HepG2 (cell line): ENCODE measurements around the gene CA7. TPM values are rescaled to one million over a fixed set of nuclear protein-coding genes. Genes with fewer than 3 reads are reported as not detected.

Experiments used
- ATF7-NPFF ChIP-seq: sonication (generic); formaldehyde crosslinking; IDR thresholded peaks from 2 replicates; pipeline ENCODE4 v1.8.1; 2023; ENCODE audit warnings: mild to moderate bottlenecking, low read depth, missing genetic modification reagents, moderate library complexity
- FOXA1 ChIP-seq, 2 experiments: fragments of 450-650 bp in 1 of 2; sonication (generic) in 1 of 2; formaldehyde crosslinking in 1 of 2; IDR thresholded peaks; 2 replicates each; pipeline versions ENCODE4 v1.4.0 to v1.6.1; 2016 to 2020; ENCODE audit warnings: missing genetic modification reagents in 1 of 2
- GATA4 ChIP-seq: sonication (generic); IDR thresholded peaks from 2 replicates; pipeline ENCODE4 v1.6.1; 2016; ENCODE audit warnings: antibody characterized with exemption, low read depth, borderline replicate concordance
- HNF4G ChIP-seq, 2 experiments: sonication (generic) in 1 of 2; formaldehyde crosslinking in 1 of 2; IDR thresholded peaks; 2 replicates each; pipeline versions ENCODE4 v1.4.0 to v1.6.1; 2011 to 2020; ENCODE audit warnings: borderline replicate concordance in 2 of 2, low read depth in 2 of 2, mild to moderate bottlenecking in 2 of 2, low read length in 1 of 2, missing genetic modification reagents in 1 of 2, moderate library complexity in 1 of 2
- ISL2 ChIP-seq: sonication (generic); formaldehyde crosslinking; IDR thresholded peaks from 2 replicates; pipeline ENCODE4 v1.5.0; 2020; ENCODE audit warnings: missing genetic modification reagents
- MAFF ChIP-seq: IDR thresholded peaks from 2 replicates; pipeline ENCODE4 v1.6.1; 2011; ENCODE audit warnings: low read depth, low read length, improper control_type of control experiment
- NFE2L1 ChIP-seq: sonication (generic); formaldehyde crosslinking; IDR thresholded peaks from 2 replicates; pipeline ENCODE4 v1.4.0; 2020; ENCODE audit warnings: missing genetic modification reagents, mild to moderate bottlenecking, borderline replicate concordance
- PAX8 ChIP-seq: sonication (generic); formaldehyde crosslinking; IDR thresholded peaks from 2 replicates; pipeline ENCODE4 v1.8.0; 2022; ENCODE audit warnings: mild to moderate bottlenecking, missing genetic modification reagents, borderline replicate concordance
- RFXAP ChIP-seq: sonication (generic); formaldehyde crosslinking; IDR thresholded peaks from 2 replicates; pipeline ENCODE4 v1.4.0; 2020; ENCODE audit warnings: missing genetic modification reagents, borderline replicate concordance
- SMC3 ChIP-seq: IDR thresholded peaks from 2 replicates; pipeline ENCODE4 v1.6.1; 2011; ENCODE audit warnings: low read length, improper control_type of control experiment
- SRY ChIP-seq: sonication (generic); formaldehyde crosslinking; IDR thresholded peaks from 2 replicates; pipeline ENCODE4 v1.8.0; 2022; ENCODE audit warnings: mild to moderate bottlenecking, missing genetic modification reagents
- TCF12 ChIP-seq, 2 experiments: fragments of 450-650 bp in 1 of 2; sonication (generic) in 1 of 2; formaldehyde crosslinking in 1 of 2; IDR thresholded peaks; 2 replicates each; pipeline versions ENCODE4 v1.6.1 to v1.8.0; 2017 to 2022; ENCODE audit warnings: antibody characterized with exemption in 1 of 2, mild to moderate bottlenecking in 1 of 2, missing genetic modification reagents in 1 of 2, moderate library complexity in 1 of 2
- THAP7 ChIP-seq: sonication (generic); formaldehyde crosslinking; IDR thresholded peaks from 2 replicates; pipeline ENCODE4 v1.8.1; 2023; ENCODE audit warnings: mild to moderate bottlenecking, missing genetic modification reagents
- THAP9 ChIP-seq: sonication (generic); formaldehyde crosslinking; IDR thresholded peaks from 2 replicates; pipeline ENCODE4; 2020; ENCODE audit warnings: missing genetic modification reagents, mild to moderate bottlenecking, borderline replicate concordance
- ZFP1 ChIP-seq: IDR thresholded peaks from 2 replicates; pipeline ENCODE4 v1.6.1; 2016
- ZHX1 ChIP-seq: sonication (generic); formaldehyde crosslinking; IDR thresholded peaks from 2 replicates; pipeline ENCODE4 v1.8.1; 2022; ENCODE audit warnings: low read depth, mild to moderate bottlenecking, missing genetic modification reagents
- ZNF121 ChIP-seq: sonication (generic); formaldehyde crosslinking; IDR thresholded peaks from 2 replicates; pipeline ENCODE4 v1.5.0; 2020; ENCODE audit warnings: mild to moderate bottlenecking, missing genetic modification reagents
- ZNF264 ChIP-seq: sonication (generic); formaldehyde crosslinking; IDR thresholded peaks from 2 replicates; pipeline ENCODE4 v1.4.0; 2020; ENCODE audit warnings: missing genetic modification reagents
- ZNF510 ChIP-seq: sonication (generic); formaldehyde crosslinking; IDR thresholded peaks from 2 replicates; pipeline ENCODE4 v1.4.0; 2020; ENCODE audit warnings: low read depth, mild to moderate bottlenecking, missing genetic modification reagents
- ZNF704 ChIP-seq: sonication (generic); formaldehyde crosslinking; IDR thresholded peaks from 2 replicates; pipeline ENCODE4 v1.8.1; 2023; ENCODE audit warnings: mild to moderate bottlenecking, inconsistent platforms, moderate library complexity, missing genetic modification reagents, borderline replicate concordance
- polyA plus RNA-seq, 8 experiments: library from polyadenylated mRNA; depleted of rRNA in 3 of 8; stranded (reverse) in 7 of 8; unstranded in 1 of 8; fragments of >200 nt; fragmentation: Illumina TruSeq in 4 of 8; extraction: Trizol in 4 of 8; gene quantifications; 2 replicates each; pipeline versions ENCODE4 v1.2.1 to v1.2.3, GENCODE V29; 2011 to 2016; ENCODE audit warnings: low read depth in 4 of 8, missing spikeins in 1 of 8, mixed read lengths in 1 of 8; ENCODE audit not compliant: insufficient read depth in 1 of 8
- total RNA-seq, 5 experiments: library from RNA; depleted of rRNA; stranded (reverse); fragments of >200 nt; fragmentation: Illumina TruSeq; extraction: Trizol; gene quantifications; 2 replicates each; pipeline ENCODE4 v1.2.3, GENCODE V29; 2016; ENCODE audit warnings: low read depth in 1 of 5

The CA7 gene
- total and polyA plus RNA-seq, 2 of the 13 experiments (the other 11 are each of a cell fraction or from before 2014, with no cell fraction given): not detected

- TF ChIP-seq ZNF704 (CRISPR knock-in tag) (0 out of 2 replicates have a peak, but pooled peaks have one; percentile 16), SRY (CRISPR knock-in tag) (no peak), ZNF264 (CRISPR knock-in tag) (no peak), HNF4G (IDR thresholded peaks at IDR 0.05; ENCODE audit: borderline replicate concordance, low read depth, low read length) (no peak), HNF4G (CRISPR knock-in tag; IDR thresholded peaks at IDR 0.05; ENCODE audit: borderline replicate concordance, low read depth) (0 out of 2 replicates have a peak, but pooled peaks have one; percentile 33), FOXA1 (IDR thresholded peaks at IDR 0.05) (no peak), FOXA1 (CRISPR knock-in tag; IDR thresholded peaks at IDR 0.05) (no peak), THAP9 (CRISPR knock-in tag) (no peak), MAFF (no peak), ZNF121 (no peak), ZHX1 (CRISPR knock-in tag) (no peak), RFXAP (peak; percentile 20; the same call in 1 of the 2 replicates), NFE2L1 (CRISPR knock-in tag) (no peak; the same call in 1 of the 2 replicates), TCF12 (IDR thresholded peaks at IDR 0.05) (no peak), TCF12 (CRISPR knock-in tag; IDR thresholded peaks at IDR 0.05) (0 out of 2 replicates have a peak, but pooled peaks have one; percentile 11), PAX8 (CRISPR knock-in tag) (no peak), ATF7-NPFF (CRISPR knock-in tag) (no peak), ZNF510 (no peak), ISL2 (CRISPR knock-in tag) (no peak), ZFP1 (CRISPR knock-in tag) (no peak), SMC3 (no peak), GATA4 (no peak), THAP7 (CRISPR knock-in tag) (no peak)
Observed at GRCh38 chr16:66881014-66881417, 36.8 kb downstream of the CA7 start (continued).
